Measurements from ENCODE around the gene PARN. TPM values are rescaled to one million over a fixed set of nuclear protein-coding genes. Genes with fewer than 3 reads are reported as not detected.

Gene PARN
- total and polyA plus RNA-seq, 2 of the 8 experiments (the other 6 are each of a cell fraction or from before 2014, with no cell fraction given): 24.5 to 44.6 TPM

DNA sequence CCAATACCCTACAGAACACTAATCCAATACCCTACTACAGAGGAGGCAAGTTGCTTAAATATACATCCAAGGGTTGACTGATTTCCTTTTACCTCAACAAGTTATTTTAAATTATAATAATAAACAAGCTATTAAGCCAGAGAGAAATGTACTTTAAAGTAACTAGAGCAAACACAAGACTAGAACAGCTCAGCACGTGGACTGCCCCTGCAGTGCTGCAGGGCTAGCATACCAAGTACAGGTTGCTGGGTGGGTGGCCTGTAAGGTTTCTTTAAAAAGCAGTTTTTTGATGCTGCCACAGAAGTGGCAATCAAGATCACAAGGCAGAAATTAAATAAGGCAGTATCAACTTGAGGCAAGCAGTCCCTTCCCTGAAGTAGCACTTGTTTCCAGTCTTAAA, 63.5 kb downstream of the PARN start:
- no peak overlapping the region for H2AK5ac ChIP-seq (ENCODE audit: low read depth, low read length)
- H4K20me1 ChIP-seq (replicated peaks in 1 of 2; ENCODE audit: control insufficient read depth in 1 of 2, insufficient read depth in 2 of 2, low read length in 2 of 2): no peaks in the 10 kb centered on the region
- no peaks in the 10 kb centered on the region for H3K79me1 ChIP-seq (ENCODE audit: low read depth, low read length)
- H4K5ac ChIP-seq (ENCODE audit: insufficient read length, low read depth, low read length): no peak overlapping the region
- H3K56ac ChIP-seq (replicated peaks; ENCODE audit: insufficient read length, low read depth, low read length): no peak overlapping the region
- H2BK5ac ChIP-seq (ENCODE audit: low read depth, low read length): no peak overlapping the region
- H4K8ac ChIP-seq (ENCODE audit: extremely low read depth, insufficient read depth, low read length): no peak overlapping the region
- H2BK120ac ChIP-seq (replicated peaks; ENCODE audit: low read depth, low read length): no peak overlapping the region
- no peak overlapping the region for H4K91ac ChIP-seq (replicated peaks; ENCODE audit: insufficient read length, low read length)
- H3K9me3 ChIP-seq (ENCODE audit: insufficient read depth in 2 of 2, low read depth in 1 of 2, low read length in 1 of 2): no peaks in the 10 kb centered on the region
- H2AFZ ChIP-seq (ENCODE audit: low read length): no peak overlapping the region
- WGBS, 2 experiments (ENCODE audit: extremely low coverage in 1 of 2, insufficient coverage in 1 of 2, insufficient read length in 1 of 2, insufficient replicate concordance in 2 of 2, low coverage in 1 of 2, low lambda C conversion rate in 2 of 2, missing lambda C conversion rate in 1 of 2): 75% methylated on average over 1 of the region's 1 CpG; no CpG with 5 or more reads in 1 of the 2 experiments
- no peak overlapping the region for H3K9ac ChIP-seq (replicated peaks in 1 of 4; ENCODE audit: extremely low read depth in 1 of 4, low read depth in 3 of 4, low read length in 3 of 4)
- no peaks in the 10 kb centered on the region for H3K36me3 ChIP-seq (ENCODE audit: control insufficient read depth in 2 of 4, insufficient read depth in 4 of 4, low read length in 3 of 4)
- no peak overlapping the region for H2BK12ac ChIP-seq (ENCODE audit: low read depth, low read length)
- H3K14ac ChIP-seq (ENCODE audit: insufficient read length): no peak overlapping the region
- no peak overlapping the region for H3K23ac ChIP-seq (ENCODE audit: insufficient read length)
- H3K27me3 ChIP-seq (replicated peaks in 1 of 4; ENCODE audit: control insufficient read depth in 3 of 4, extremely low read depth in 1 of 4, insufficient read depth in 3 of 4, low read length in 3 of 4): no peaks in the 10 kb centered on the region
- TF ChIP-seq SUZ12 (IDR thresholded peaks at IDR 0.05; ENCODE audit: low read length) (no peak), RNF2 (IDR thresholded peaks at IDR 0.05; ENCODE audit: borderline replicate concordance, low read depth, low read length, missing control alignments, poor library complexity, severe bottlenecking) (no peak), YY1 (IDR thresholded peaks at IDR 0.05; ENCODE audit: low read depth, low read length) (no peak), MAFK (IDR thresholded peaks at IDR 0.05; ENCODE audit: low read depth, low read length) (no peak), KDM5A (IDR thresholded peaks at IDR 0.05; ENCODE audit: low read length) (no peak), SRF (IDR thresholded peaks at IDR 0.05; ENCODE audit: low read depth, low read length) (no peak), CEBPB (IDR thresholded peaks at IDR 0.05; ENCODE audit: low read depth, low read length) (no peak), JUND (IDR thresholded peaks at IDR 0.05; ENCODE audit: low read length) (no peak), TBP (IDR thresholded peaks at IDR 0.05; ENCODE audit: low read depth, low read length) (no peak), RAD21 (IDR thresholded peaks at IDR 0.05 in 1 of 2, conservative IDR thresholded peaks at IDR 0.05 in 1 of 2; ENCODE audit: low read depth in 2 of 2, low read length in 2 of 2) (no peak), CBX5 (IDR thresholded peaks at IDR 0.05; ENCODE audit: low read depth, low read length) (no peak)
- FAIRE-seq (no peak), DNase-seq (ENCODE audit: low read depth in 1 of 2, low spot score in 2 of 2) (peak in 1 of 2 experiments; percentile 10)
- no peaks in the 10 kb centered on the region for H3K23me2 ChIP-seq (ENCODE audit: low read depth, low read length)
- ChIA-PET POLR2A (ENCODE audit: partially characterized antibody) (interaction anchor here (0.6 to 0.9 kb wide), 2 partner anchors 66 to 73 kb away, joined by 3 read pairs; partner anchors contain the start of gene BFAR), CTCF (ENCODE audit: partially characterized antibody) (interaction anchor here (0.7 to 1.5 kb wide), 3 partner anchors 13 to 255 kb away, joined by 3 to 5 read pairs (median 3); no protein-coding TSS in a partner anchor)
- H3K79me2 ChIP-seq (ENCODE audit: control insufficient read depth in 1 of 2, insufficient read depth in 2 of 2, low read length in 2 of 2): no peaks in the 10 kb centered on the region
- no peak overlapping the region for H3K27ac ChIP-seq (ENCODE audit: low read depth, low read length)
- H3K4me1 ChIP-seq (replicated peaks in 1 of 4; ENCODE audit: control insufficient read depth in 3 of 4, insufficient read depth in 4 of 4, low read length in 3 of 4): peaks cover 0 to 5% (median 2%) of the 10 kb centered on the region in 4 experiments; a peak in 4 of 7 replicates
- no peak overlapping the region for H3K4me2 ChIP-seq (ENCODE audit: insufficient read depth in 1 of 2, low read depth in 2 of 2, low read length in 2 of 2)
- no peak overlapping the region for H3K18ac ChIP-seq (ENCODE audit: extremely low read depth, low read length)
- no peak overlapping the region for H2BK15ac ChIP-seq (ENCODE audit: low read length)
- H3K4me3 ChIP-seq (ENCODE audit: extremely low read depth in 1 of 4, insufficient read depth in 2 of 4, low read depth in 3 of 4, low read length in 4 of 4): no peak overlapping the region
- no peak overlapping the region for H2BK20ac ChIP-seq (ENCODE audit: low read length)
- H3K4ac ChIP-seq (replicated peaks; ENCODE audit: insufficient read length, low read depth, low read length): no peak overlapping the region
